Right ventricle myocardium superior (tissue), 1 donor: Measurements from ENCODE around the gene BCO2. TPM values are rescaled to one million over a fixed set of nuclear protein-coding genes. Genes with fewer than 3 reads are reported as not detected.
A peak's percentile ranks its signal among the peaks of the same experiment; 100 is the strongest.
"Not testable (repeated sequence)": the region's sequence is repeated elsewhere in the genome, so short reads cannot be mapped to it uniquely, and the experiment has no call there.

ENCODE experiments used
- ATAC-seq: fragments of 200-7000 bp; cut with Tn5 transposase; one replicate; pipeline ENCODE4 v1.9.1; 2020; ENCODE audit warnings: mild to moderate bottlenecking; ENCODE audit not compliant: poor library complexity
- DNase-seq: peaks from one replicate; pipeline ENCODE4 v3.0.0-alpha.2; 2020
- intact Hi-C: fragments of 100-400 bp; cut with DNase I; formaldehyde crosslinking; loops from one replicate; pipeline ENCODE4 v1.11.2; 2022
- long read RNA-seq: library from polyadenylated mRNA; unstranded; transcript quantifications from one replicate; pipeline ENCODE4 v2.0.0, GENCODE V29; 2021
- total RNA-seq: library from RNA; stranded (reverse); fragmentation: NEBNext Ultra II Directional; extraction: Animal tissue kit (Norgen Biotek cat#: 25700); gene quantifications from one replicate; pipeline ENCODE4 v1.2.1, GENCODE V29; 2021
- donor health status: DM: no; HTN: yes; CAD: no; lungs with severe emphysema.

BCO2 gene, protein sequence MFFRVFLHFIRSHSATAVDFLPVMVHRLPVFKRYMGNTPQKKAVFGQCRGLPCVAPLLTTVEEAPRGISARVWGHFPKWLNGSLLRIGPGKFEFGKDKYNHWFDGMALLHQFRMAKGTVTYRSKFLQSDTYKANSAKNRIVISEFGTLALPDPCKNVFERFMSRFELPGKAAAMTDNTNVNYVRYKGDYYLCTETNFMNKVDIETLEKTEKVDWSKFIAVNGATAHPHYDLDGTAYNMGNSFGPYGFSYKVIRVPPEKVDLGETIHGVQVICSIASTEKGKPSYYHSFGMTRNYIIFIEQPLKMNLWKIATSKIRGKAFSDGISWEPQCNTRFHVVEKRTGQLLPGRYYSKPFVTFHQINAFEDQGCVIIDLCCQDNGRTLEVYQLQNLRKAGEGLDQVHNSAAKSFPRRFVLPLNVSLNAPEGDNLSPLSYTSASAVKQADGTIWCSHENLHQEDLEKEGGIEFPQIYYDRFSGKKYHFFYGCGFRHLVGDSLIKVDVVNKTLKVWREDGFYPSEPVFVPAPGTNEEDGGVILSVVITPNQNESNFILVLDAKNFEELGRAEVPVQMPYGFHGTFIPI
- 151 TPM for total RNA-seq
- long read RNA-seq, transcript BCO2-201 (12 exons, 2,930 nt) = major isoform, 101 of 205 reads
- long read RNA-seq, transcript BCO2-213 (13 exons, 2,493 nt) = minor isoform, 7 of 205 reads
- long read RNA-seq, transcript BCO2-203 (12 exons, 2,598 nt) = minor isoform, 24 of 205 reads
- long read RNA-seq, partial matches to known transcripts = 8 of 205 reads
- long read RNA-seq, other reads (novel, unspliced or antisense) = 59 of 205 reads

DNA sequence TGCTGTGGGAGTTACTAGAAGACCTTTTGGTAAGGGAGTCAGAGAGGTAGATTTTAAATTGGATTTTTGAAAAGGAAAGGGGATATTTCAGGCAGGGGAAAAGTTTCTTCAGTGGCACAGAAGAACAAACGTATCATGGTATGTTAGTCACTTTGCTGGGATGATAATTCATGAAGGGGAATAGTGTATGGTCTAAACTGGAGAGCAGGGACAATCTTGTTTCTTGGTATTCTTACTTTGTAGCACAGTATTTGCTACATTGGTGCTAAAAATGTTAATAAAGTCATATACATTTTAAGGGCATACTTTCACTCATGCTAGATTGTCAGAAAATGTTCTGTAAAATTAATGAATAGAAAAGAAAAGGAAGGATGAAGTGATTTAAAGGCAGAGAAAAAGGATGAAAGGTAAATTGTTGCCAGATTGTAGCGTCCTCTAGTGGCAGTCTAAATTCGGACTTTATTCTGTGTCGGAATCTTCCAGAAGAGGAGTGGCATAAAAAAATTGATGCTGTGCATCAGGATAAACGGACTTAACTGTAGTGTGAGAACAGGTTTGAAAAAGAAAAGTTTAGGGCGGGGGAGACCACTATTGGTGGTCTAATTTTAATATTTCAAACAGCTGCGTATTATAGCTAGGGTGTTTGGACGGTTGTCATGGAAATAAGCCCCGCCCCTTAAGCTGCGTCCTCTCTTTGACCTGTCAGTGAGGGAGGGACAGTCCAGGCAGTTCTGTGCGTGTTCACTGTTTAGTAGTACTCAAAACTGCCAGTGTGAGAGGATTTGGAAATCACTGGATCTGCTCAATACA, at the start of gene BCO2:
BCO2 (plus strand) TSS at position 724 of the 810 bp plus-strand sequence. CDS start 90 bp downstream, outside the sequence.
- ATAC-seq = peak; percentile 94
- intact Hi-C loops = loop anchor here (5.0 kb wide), 1 partner anchor 63 kb away; no protein-coding TSS in a partner anchor
- peak; percentile 88 for DNase-seq

DNA sequence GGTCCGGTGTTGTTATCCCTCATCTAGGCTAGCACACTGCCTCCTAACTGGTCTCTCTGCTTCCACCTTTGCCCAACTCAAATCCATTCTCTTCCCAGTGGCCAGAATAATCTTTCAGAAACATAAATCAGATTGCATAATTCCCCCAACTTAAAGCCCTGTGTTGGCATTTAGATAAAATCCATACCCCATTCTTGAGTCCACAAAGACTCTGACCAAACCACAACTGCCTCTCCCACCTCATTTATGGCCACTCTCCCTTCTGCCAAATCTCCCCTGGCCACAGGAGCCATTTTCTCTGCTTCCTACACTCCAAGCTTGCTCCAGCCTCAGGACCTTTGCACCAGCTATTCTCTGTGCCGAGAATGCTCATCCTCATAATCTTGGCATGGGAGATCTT, 48.3 kb upstream of the BCO2 start:
- intact Hi-C loops = no loop called here
- DNase-seq (no peak), ATAC-seq (no peak)

DNA sequence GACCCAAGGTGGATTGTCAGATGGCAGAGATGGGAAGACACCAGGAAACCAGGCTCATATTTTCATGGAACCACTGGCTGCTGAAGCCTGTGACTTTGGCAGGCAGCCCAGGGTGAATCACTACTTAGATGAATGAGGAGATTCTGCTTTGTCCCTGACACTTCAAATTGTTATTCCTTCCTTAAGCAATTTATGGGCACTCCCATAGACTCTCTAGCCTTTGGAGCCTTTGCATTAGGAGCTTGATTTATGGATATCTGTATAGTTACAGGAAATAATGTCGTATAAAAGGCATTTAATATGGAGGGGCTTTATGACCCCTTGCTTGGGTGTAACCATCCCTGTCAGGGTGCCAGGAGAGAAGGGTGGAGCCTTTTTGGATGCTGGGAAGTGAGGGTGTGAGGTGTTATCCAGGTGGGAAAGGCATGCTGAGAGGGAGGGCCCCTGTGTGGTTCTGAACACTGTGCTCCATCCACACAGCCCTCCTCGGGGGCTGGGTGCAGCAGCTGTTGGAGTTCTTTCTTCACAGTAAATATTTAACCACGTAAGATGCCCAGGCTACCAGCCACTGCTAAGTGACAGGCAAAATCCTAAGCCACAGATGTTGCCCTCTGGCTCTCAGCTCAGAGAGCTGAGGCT, 46.7 kb upstream of the BCO2 start:
- intact Hi-C loops = no loop called here
- peak; percentile 34 for ATAC-seq
- peak; percentile 46 for DNase-seq

DNA sequence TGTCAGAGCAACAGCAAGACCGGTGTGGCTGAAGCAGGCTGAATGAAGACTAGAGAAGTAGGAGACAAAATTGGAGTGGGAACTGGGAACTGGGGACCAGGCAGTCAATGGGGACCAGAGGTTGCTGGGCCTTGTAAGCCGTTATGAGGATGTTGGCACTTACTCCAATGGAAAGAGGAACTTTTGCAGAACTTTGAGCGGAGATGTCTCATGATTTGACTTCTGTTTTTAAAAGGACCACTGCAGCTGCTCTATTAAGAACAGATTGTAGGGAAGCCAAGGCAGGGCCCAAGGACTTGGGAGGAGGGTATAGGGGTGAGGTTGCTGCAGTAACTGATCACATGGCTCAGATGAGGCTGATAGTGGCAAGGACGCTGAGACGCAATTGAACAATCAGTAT, 45.7 kb upstream of the BCO2 start:
- no peak for DNase-seq
- ATAC-seq = peak; percentile 70
- intact Hi-C loops = no loop called here

DNA sequence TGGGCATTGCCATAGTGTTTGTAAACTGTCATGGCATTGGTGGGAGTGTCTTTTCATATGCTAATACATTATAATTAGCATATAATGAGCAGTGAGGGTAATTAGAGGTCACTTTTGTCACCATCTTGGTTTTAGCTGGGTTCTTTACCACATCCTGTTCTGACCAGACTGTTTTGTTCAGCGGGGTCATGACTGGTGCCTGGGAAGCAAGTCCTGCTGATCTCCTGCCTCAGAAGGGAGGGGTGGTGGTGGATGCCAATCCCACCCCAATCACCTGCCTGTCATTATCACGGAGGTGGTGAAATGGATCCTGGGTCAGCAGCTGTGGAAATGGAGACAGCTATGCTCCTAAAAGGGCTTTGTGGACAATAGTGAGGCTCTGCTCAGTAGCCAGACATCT, 42.6 kb upstream of the BCO2 start:
- DNase-seq (no peak), ATAC-seq (no peak)
- intact Hi-C loops = no loop called here

DNA sequence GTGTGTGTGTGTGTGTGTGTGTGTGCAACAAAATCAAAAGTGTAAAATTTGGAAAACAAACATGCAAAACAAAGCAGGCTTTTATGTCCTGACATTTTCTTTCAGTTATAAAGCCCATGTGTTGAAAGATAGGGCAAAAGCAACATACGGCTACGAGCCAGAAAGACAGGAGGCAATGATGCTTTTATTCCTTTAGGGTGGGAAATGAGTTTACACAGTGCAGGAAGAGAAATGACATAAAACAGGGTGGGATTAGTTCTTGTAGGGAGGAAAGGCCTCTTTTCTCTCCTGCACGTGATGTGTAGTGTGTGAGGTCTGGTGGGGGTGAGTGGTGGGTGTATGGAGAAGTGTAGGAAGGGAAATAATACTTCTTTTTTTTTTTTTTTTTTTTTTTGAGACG, 40.8 kb upstream of the BCO2 start:
- DNase-seq (no peak), ATAC-seq (no peak)
- intact Hi-C loops = no loop called here

DNA sequence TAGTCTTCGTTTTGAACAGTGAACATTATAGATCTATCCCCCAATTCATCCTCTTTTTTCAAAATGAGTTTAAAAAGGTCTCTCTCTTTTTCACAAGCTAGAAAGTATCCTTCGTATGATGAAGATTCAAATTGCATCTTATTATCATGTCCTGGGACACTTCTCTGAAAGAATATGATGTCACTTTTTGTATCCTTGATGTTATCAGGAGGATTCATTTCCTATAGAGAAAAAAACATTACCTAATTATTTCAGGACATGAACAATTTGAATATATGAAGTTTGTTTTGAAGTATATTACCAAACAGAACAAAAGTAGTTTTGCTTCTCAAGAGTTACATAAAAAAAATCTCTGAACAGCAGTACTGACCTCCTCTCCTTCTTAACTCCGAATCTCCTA, 31.7 kb upstream of the BCO2 start:
- DNase-seq (no peak), ATAC-seq (no peak)
- intact Hi-C loops = no loop called here

DNA sequence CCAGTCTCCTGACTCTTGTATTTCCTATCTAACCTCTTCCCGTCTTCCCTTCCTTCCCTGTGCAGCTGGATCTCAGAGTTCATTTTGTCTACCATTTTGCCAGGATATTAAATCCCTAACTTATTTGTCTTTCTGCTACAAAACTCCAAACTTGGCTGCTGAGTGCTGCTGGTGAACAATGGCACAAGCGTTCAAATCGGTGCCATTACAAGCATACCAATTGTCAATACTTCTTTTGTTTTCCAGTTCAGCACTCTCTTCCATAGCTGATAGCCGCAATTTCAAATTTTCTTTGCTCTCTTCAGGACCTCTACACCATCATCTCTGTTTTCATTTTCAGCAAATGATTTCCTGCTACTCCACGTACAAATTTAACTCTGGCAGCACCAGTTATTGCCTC, 24.8 kb upstream of the BCO2 start:
- DNase-seq (no peak), ATAC-seq (no peak)
- intact Hi-C loops = no loop called here

DNA sequence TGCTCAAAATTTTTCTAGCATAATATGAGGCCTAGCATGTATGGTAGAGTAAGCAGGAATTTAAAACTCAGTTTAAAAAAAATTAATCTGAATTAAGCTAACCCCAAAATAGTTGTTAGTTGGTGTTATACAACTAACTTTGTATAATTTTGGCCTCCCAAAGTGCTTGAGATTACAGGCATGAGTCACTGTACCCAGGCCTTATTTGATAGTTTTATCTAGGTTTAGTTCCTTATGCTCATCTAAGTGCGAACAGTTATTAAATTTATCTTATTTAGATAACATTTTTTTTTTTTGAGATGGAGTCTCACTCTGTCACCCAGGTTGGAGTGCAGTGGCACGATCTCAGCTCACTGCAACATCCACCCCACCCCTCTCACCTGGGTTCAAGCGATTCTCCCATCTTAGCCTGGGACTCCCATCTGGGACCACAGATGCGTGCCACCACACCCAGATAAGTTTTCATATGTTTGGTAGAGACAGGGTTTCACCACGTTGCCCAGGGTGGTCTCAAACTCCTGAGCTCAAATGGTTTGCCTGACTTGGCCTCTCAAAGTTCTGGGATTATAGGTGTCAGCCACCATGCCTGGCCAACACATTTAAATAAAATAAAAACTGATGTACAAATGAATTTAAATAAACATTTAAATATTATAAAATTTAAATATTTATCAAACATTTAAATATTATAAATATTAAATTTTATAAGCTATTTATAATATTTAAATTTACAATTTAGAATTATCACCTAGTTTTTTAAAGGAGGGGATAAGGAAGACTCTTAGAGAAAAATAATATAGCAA, 19.0 kb upstream of the BCO2 start:
- ATAC-seq (no peak), DNase-seq (no peak)
- intact Hi-C loops = no loop called here

DNA sequence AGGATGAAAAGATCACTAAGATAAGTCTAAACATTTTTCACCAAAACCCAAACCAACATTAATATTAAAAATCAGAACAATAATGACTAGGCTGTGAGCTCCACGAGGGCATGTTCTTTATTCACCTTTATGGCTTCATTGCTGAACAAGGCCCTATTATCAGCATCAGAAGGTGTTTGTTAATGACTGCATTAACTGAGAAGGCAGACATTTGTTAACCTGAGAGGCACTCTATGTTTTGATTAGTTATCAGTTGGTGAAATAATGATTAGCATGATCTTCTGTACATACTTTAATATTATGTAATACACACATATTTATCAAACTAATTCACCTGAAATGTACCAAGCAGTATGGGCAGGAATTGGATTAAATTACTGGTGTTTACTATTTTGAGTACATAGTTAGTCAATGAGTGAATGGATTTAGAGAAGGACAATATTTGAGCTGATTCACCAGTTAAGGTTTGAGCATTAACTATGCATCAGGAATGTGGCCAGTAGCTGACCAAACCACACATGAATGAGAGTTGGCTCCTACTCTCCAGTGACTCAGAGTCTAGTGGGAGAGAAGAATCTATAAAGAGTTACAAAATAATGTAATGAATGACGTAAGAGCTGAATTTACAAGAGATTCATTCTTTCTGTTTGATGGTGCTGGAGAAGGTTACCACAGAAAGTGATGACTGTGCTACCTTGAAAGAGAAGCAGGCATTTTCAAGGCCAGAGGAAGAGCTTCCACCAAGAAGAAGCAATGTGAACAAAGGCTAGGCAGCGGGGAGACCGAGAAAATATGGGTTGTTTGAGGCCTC, 18.2 kb upstream of the BCO2 start:
- DNase-seq = no peak
- intact Hi-C loops = no loop called here
- peak; percentile 51 for ATAC-seq

DNA sequence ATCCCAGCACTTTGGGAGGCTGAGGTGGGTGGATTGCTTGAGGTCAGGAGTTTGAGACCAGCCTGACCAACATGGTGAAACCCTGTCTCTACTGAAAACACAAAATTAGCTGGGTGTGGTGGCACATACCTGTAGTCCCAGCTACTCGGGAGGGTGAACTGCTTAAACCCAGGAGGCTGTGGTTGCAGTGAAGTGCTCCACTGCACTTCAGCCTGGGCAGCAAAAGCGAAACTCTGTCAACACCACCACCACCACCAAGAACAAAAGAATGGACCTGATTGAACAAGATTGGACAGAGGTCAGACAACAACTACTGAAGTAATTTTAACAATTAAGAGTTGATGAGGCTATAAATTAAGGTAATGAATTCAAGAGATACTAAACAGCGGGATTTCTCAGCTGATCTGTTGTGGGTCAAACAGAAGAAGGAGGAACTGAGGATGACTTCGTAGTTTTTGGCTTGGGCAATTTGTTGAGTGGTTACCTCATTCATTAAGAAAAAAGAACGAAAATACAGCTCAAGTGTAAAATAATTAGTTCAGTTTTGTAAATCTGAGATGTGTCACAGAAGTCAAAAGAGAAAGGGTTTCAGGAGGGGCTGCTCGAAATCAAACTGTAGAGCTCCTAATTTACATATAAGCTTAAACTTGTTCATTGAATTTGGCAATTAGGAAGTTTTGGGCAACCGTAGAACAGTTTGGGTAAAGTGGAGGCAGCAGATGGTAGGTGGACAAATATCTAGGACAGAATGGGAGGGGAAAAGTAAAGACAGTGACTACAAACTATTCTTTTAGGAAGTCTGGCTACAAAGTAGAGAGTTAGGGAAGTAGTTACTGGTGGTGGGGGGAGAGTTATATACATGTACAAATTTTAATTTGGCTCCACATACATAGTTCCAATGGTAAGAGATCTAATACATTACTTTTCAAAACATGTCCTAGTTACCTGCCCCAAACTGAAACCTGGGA, 15.9 kb upstream of the BCO2 start:
- peak; percentile 38 for ATAC-seq
- intact Hi-C loops = no loop called here

DNA sequence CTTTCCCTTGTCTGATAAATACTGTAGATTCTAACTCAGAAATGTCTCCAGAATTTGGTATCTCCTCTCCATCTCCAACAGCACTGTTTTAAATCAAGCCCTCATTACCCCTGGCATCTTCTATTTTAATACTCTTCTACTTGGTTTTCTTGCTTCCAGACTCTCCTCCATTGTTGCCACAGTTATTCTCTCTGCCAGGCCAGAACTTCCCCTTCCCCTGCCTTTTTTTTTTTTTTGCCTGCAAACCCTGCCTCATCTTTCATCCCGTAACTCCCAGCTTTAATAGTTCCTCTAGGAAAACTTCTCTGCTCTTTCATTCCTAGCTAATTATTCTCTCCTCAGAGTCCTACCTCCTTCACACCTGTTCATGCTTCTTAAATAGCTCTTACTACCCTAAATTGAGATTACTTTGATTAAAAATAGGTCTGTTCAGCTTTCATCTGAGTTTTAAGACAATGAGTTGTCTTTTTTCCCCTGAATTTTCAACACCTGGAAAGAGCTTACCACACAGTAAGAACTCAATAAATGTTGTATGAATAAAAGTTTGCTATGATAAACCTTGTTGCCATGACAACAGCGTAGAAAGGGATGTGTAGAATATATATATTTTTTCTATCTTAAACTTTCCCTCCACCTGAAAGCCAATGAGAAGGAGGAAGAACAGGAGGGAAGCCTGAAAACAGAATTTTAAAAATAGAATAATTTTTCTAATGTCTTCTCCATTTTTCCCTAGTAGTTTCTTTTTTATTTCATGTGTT, 15.0 kb upstream of the BCO2 start:
- ATAC-seq (no peak), DNase-seq (no peak)
- intact Hi-C loops = no loop called here

More for the DNA sequence above, 15.9 kb upstream of the BCO2 start:
- DNase-seq = no peak

DNA sequence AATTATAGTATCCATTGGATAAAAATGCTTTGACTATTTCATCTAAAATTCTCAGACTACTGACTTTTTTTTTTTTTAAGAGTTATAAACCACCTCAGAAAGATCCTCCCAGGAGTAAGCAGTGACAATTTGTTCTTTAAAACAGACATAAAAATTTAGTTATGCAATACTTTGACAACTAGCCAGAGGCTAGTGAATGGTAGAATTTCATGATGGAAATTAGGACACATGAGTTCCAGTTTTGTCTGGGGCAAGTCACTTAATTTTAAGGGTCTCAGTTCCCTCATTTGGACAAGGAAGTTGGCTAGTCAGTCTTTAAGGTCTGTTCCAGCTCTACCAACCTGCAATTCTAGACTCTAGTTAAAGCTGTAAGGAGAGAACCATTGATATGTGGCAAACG, 14.3 kb upstream of the BCO2 start:
- DNase-seq (no peak), ATAC-seq (peak; percentile 28)
- intact Hi-C loops = no loop called here

DNA sequence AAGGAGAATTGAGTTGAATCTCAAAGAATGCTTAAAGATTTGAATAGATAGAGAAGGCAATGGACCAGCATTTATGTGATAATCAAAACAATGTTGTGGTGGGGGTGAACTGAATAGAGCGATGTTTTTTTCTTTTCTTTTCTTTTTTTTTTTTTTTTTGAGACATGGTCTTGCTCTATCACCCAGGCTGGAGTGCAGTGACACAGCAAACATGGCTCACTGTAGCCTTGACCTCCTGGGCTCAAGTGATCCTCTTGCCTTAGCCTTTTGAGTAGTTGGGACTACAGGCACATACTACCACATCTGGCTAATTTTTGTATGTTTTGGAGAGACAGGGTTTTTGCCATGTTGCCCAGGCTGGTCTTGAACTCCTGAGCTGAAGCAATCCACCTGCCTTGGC, 13.1 kb upstream of the BCO2 start:
- ATAC-seq, intact Hi-C loops, DNase-seq: not testable (repeated sequence)

DNA sequence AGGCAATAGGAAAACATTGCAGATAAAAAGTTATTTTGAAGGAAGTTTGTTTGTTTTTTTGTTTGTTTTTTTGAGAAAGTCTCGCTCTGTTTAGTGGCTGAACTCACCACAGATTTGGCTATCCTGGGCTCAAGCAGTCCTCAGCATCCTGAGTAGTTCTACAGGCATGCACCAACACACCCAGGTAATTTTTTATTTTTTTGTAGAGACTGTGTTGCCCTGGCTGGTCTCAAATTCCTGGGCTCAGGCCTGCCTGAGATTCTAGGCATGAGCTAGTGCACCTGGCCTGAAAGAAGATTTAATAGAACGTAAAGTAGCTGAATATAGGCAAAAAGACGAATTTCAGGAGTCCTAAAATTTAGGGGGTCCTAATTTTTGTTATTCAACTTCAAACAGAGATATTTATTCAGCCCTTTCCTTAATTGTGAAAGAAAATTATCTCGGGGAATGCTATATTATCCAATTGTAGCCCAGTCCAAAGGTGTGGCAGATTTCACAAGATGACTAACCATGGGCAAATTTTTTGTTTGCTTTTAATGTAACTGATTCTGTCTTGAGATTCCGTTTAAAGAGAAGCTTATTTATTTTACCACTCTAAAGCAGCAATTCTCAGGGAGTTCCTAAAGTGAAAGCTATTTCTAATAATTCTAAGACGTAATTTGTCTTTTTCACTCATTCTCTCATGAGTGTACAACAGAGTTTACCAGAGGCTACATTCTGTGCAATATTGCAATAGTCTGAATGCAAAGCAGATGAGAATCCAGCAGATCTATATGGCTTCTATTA, 12.4 kb upstream of the BCO2 start:
- ATAC-seq = no peak
- intact Hi-C loops = no loop called here
- no peak for DNase-seq
